Activated CD4-positive, alpha-beta T cell treated with anti-CD3 and anti-CD28 coated beads for 4 hours (primary cell): Measurements from ENCODE around the gene BTBD8.

ENCODE experiments used
- DNase-seq, 2 donors: peaks; one replicate each; pipeline ENCODE4 v3.0.0-alpha.2; 2020

The BTBD8 gene

GRCh38 chr1:92094595-92094994 is 14.4 kb downstream of the BTBD8 start:
- no peak for DNase-seq

- no peak for DNase-seq
Observed at GRCh38 chr1:92095874-92096273, 15.7 kb downstream of the BTBD8 start.

- DNase-seq = no peak
Observed at GRCh38 chr1:92096317-92096716, 16.2 kb downstream of the BTBD8 start.

DNA sequence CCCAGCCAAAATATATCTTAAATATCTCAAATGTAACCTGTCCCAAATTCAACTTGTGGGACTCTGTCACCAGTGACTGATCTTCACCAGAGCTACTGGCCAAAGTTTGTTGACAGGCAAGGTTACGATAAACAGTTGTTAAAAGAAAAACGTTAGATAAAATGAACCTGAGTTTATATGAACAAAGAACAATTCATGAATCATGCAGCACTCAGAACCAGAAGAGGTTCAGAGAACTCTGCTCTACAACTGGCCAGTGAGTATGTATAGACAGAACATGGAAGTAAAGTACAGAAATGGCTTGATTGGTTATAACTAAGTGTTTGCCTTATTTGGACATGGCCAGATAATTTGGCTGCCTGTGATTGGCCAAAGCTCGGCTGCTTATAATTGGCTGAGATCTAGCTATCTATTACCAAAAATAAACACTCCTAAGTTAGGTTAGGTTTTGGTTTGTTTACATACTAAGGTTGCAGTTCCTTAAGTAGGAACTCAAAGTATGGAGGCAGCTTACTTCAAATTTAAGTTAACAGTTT is 25.5 kb downstream of the BTBD8 start:
- DNase-seq = no peak

- DNase-seq = no peak
Observed at GRCh38 chr1:92108631-92109030, 28.5 kb downstream of the BTBD8 start.

DNA sequence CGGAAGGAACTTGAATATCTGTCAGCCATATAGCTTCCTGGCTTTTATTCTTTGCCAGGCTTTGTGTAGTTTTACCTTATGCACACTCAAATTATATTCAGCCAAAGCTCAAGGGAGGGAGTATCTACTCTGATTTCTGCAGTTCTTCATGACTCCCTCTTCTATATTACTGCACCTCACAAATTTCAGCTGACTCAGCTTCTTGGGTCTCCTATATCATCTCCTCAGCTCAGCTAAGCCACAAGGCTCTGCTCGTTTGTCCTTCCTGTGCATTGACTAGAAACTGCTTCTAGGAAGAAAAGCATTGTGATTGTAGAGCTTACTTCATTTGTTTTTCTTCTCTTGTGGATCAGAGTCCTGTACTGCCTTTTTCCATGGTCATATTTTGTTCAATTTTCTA is 37.4 kb downstream of the BTBD8 start:
- no peak for DNase-seq

GRCh38 chr1:92118826-92119225 is 38.7 kb downstream of the BTBD8 start:
- DNase-seq = no peak

GRCh38 chr1:92123868-92124267 is 43.7 kb downstream of the BTBD8 start:
- no peak for DNase-seq

GRCh38 chr1:92125204-92125603 is 45.1 kb downstream of the BTBD8 start:
- DNase-seq = no peak

DNA sequence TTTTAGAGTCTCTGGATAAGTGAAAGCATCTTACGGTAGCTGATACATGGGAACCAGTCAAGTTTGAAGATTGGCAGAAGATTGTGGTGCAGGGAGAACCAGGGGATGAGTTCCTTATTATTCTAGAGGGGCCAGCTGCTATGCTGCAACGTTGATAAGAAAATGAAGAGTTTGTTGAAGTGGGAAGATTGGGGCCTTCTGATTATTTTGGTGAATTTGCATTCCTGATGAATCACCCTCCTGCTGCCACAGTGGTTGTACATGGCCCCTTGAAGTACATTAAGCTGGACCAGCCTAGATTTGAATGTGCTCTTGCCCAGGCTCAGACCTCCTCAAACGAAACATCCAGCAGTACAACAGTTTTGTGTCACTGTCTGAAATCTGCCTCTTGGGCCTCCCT is 45.9 kb downstream of the BTBD8 start:
- DNase-seq = no peak

- DNase-seq = no peak
Observed at GRCh38 chr1:92134331-92134730, 54.2 kb downstream of the BTBD8 start.

DNA sequence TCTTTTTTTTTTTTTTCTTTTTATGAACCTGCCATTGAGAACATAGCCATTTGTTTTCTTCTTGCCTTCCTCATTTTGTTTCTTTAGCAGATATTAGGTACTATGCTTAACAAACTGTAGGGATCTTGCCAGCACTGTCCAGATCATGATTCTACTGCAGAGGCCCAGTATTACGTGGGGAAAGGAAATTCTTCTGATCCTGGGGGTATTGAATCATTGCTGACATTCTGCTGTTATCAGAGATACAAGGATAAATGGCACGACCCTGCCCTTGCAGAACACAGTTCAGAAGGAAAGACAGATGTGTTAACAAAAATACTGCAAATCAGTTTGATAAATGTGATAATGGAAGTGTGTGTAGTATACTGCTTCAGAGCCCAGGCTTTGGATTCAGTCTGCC is 56.2 kb downstream of the BTBD8 start:
- DNase-seq = no peak

DNA sequence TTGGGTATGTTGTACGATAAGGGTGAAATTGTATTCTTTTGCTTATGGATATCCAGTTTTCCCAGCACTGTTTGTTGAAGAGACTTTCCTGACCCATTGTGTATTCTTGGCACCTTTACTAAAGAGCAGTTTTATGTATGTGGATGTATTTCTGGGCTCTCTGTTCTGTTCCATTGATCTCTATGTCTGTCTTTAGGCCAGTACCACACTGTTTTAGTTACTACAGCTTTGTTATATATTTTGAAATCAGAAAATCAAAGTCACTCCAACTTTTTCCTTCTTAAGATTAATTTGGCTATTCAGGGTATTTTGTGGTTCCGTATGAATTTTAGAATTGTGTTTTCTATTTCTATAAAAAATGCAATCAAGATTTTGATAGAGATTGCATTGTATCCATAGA is 74.8 kb downstream of the BTBD8 start:
- DNase-seq = no peak

DNA sequence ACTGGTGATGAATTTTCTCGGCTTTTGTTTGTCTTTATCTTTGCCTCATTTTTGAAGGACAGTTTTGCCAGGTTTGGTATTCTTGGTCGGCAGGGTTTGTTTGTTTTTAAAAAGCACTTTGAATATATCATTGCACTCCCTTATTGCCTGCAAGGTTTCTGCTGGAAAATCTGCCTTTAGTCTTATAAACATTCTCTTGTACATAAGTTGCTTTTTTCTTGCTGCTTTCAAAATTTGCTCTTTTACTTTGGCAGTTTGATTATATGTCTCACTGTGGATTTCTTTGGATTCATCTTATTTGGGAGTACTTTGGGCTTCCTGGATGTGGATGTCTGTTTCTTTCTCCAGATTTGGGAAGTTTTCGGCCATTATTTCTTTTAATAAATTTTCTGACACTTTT is 79.4 kb downstream of the BTBD8 start:
- DNase-seq = no peak

- no peak for DNase-seq
Observed at GRCh38 chr1:92165389-92165788, 85.2 kb downstream of the BTBD8 start.

DNA sequence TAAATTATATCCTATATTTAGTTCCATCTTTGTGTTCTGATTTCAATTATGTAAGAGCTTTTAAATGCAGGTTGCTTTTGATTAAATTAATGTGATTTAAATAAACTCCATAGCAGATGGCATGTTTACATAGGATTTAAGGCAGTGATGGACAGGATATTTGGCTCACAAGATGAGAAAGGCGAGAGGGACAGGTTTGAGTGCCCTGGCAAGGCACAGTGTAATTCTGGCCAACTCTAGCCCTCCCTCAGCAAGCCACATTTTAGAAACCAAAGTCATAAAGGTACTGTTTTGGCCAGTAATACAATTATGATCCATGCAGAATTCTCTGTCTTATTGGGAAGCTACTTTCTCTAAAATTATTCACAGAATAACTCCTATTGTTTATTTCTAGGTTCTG is 87.0 kb downstream of the BTBD8 start:
- no peak for DNase-seq

- no peak for DNase-seq
Observed at GRCh38 chr1:92168657-92169056, 88.5 kb downstream of the BTBD8 start.

DNA sequence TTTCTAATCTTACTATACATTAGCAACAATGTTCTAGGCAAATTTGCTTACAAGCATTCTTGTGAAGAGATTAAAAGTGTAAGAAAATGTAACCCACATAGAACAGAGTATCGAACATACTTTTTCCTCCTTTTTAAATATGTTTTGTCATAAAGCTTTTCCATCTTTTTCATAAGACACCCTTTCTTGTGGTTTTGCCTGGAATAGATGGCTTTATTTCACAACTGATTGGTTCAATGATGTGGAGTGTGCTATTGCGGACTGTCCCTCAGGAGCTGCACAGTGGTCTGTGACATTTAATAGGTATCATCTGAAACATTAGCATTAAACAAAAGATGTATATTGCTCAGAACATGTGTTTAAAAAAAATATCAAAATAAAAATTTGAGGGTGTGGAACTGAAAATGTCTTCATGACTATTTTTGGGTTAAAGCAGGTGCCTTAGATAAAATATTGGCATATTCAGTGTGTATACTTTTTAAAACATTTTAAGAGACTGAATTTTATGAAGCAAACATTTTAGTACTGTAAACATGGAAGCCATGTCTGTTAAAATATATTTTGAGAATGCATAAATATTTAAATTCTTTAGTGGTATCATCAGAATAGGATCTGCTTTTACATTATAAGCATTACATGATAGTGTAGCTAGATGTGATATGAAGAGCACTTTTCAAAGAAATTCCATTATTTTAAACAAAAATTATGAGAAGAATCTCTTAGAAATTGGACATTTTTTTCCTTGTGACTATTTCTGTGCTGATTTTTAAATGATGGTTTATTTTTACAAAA is 89.3 kb downstream of the BTBD8 start:
- DNase-seq = no peak

GRCh38 chr1:92184632-92185031 is 104.5 kb downstream of the BTBD8 start:
- DNase-seq = no peak

- no peak for DNase-seq
Observed at GRCh38 chr1:92186081-92186480, 105.9 kb downstream of the BTBD8 start.

- no peak for DNase-seq
Observed at GRCh38 chr1:92188436-92189255, 108.5 kb downstream of the BTBD8 start.

DNA sequence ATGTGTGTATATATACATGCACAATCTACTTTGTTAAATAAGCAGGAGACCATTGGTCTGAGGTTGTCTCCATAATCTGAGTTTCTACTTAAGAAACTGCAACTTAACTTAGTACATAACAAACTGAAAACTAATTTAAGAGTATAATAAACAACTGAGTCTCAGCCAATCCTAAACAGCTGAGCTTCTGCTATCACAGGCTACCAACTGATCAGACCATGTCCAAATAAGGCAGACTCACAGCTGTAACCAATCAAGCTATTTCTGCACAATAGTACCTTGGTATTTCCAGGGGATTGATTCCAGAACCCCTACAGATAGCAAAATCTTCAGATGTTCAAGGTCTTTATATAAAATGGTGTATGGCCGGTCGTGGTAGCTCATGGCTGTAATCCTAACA is 111.6 kb downstream of the BTBD8 start:
- no peak for DNase-seq

GRCh38 chr1:92192246-92192645 is 112.1 kb downstream of the BTBD8 start:
- DNase-seq = no peak

DNA sequence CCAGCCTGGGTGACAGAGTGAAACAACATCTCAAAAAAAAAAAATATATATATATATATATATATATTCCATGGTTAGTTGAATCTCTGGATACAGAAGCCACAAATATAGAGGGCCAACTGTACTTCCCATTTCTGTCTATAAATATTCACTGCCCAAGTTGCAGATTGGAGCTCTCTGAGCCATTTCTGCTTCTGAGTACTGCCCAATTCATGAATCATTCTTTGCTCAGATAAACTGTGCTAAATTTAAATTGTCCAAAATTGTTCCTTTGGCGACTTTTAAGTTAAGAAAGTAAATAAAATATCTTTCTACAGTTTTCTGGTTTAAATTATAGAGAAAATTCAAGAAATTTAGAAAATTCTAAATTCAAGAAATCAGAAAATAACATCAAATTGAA is 114.4 kb downstream of the BTBD8 start:
- no peak for DNase-seq
